BE2C (cell line): ENCODE results near the gene SCP2.

Source experiments
- DNase-seq: peaks from one replicate; pipeline ENCODE4 v3.0.0-alpha.2; 2020
- H3K27me3 ChIP-seq: fragments of 250-450 bp; sonication (Bioruptor Pico); 2 replicates; pipeline ENCODE4 v1.5.1; 2020; ENCODE audit warnings: mild to moderate bottlenecking
- H3K36me3 ChIP-seq: fragments of 250-450 bp; sonication (Bioruptor Pico); 2 replicates; pipeline ENCODE4 v1.5.1; 2020; ENCODE audit warnings: mild to moderate bottlenecking
- H3K4me1 ChIP-seq: fragments of 250-450 bp; sonication (Bioruptor Pico); 2 replicates; pipeline ENCODE4 v1.5.1; 2020
- H3K4me3 ChIP-seq: 2 replicates; pipeline ENCODE4 v1.5.1; 2011; ENCODE audit warnings: low read depth, low read length
- H3K9me3 ChIP-seq: fragments of 250-450 bp; sonication (Bioruptor Pico); 2 replicates; pipeline ENCODE4 v1.5.1; 2020
- CTCF ChIP-seq: IDR thresholded peaks from 2 replicates; pipeline ENCODE4 v1.5.1; 2012; ENCODE audit warnings: mild to moderate bottlenecking, low read depth, low read length

Gene SCP2

DNA sequence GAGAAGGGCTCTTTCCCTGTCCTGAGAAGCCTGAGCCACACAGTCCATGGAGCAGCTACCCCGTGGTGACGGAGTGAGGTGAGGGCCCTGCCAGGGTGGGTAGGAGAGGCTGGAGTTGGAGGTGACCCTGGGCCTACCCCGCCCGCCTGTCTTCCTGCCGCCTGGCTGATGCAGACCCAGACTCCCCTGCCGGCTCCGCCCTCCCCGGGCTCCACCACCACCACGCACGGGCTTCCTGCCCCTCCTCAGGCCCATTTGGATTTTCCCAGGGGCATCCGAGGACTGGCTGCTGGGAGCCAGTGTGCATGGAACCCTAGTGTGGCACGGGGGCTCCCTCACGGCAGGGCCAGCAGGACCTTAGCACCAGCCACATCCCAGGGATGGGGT is 167.4 kb downstream of the SCP2 start:
- Histone ChIP-seq H3K36me3 (no peaks in the 10 kb centered on the region), H3K27me3 (no peaks in the 10 kb centered on the region), H3K4me1 (no peaks in the 10 kb centered on the region), H3K9me3 (no peaks in the 10 kb centered on the region), H3K4me3 (no peak overlapping the region)
- no peak for DNase-seq
- TF ChIP-seq CTCF: no peak
